ENCODE results near the gene MAP3K14. TPM values are rescaled to one million over a fixed set of nuclear protein-coding genes. Genes with fewer than 3 reads are reported as not detected.

Gene MAP3K14
- total RNA-seq, 1 experiment from 2014 or later: 16.4 TPM

DNA sequence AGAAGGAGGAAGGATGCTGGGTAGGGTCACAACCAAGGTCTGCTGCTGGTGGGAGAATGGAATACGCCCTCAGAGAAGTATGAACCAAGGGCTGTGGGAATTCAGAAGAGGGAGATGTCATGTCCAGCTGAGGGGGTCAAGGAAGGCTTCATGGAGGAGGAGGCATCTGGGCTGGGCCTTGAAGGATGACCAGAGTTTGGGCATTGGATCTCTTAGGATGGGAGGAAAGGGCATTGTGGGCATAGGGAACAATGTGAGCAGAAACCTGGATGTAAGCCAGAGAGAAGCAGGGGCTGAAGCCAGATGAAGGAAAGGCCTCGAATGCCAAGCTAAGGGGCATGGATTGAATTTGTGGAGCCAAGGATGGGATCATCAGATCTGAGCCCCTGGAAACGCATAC, 49.2 kb upstream of the MAP3K14 start (continued):
- TF ChIP-seq, protein P1, sequence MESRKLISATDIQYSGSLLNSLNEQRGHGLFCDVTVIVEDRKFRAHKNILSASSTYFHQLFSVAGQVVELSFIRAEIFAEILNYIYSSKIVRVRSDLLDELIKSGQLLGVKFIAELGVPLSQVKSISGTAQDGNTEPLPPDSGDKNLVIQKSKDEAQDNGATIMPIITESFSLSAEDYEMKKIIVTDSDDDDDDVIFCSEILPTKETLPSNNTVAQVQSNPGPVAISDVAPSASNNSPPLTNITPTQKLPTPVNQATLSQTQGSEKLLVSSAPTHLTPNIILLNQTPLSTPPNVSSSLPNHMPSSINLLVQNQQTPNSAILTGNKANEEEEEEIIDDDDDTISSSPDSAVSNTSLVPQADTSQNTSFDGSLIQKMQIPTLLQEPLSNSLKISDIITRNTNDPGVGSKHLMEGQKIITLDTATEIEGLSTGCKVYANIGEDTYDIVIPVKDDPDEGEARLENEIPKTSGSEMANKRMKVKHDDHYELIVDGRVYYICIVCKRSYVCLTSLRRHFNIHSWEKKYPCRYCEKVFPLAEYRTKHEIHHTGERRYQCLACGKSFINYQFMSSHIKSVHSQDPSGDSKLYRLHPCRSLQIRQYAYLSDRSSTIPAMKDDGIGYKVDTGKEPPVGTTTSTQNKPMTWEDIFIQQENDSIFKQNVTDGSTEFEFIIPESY (IDR thresholded peaks at IDR 0.05; ENCODE audit: extremely low read depth, insufficient replicate concordance, low read length): no peak
- TF ChIP-seq CEBPB (IDR thresholded peaks at IDR 0.05; ENCODE audit: low read depth) (no peak), ZNF274 (IDR thresholded peaks at IDR 0.05; ENCODE audit: low read depth, low read length) (no peak), POLR2AphosphoS5 (IDR thresholded peaks at IDR 0.05; ENCODE audit: low read depth, low read length) (no peak), SIN3A (IDR thresholded peaks at IDR 0.05; ENCODE audit: low read depth) (no peak)
- TF ChIP-seq, protein P2, sequence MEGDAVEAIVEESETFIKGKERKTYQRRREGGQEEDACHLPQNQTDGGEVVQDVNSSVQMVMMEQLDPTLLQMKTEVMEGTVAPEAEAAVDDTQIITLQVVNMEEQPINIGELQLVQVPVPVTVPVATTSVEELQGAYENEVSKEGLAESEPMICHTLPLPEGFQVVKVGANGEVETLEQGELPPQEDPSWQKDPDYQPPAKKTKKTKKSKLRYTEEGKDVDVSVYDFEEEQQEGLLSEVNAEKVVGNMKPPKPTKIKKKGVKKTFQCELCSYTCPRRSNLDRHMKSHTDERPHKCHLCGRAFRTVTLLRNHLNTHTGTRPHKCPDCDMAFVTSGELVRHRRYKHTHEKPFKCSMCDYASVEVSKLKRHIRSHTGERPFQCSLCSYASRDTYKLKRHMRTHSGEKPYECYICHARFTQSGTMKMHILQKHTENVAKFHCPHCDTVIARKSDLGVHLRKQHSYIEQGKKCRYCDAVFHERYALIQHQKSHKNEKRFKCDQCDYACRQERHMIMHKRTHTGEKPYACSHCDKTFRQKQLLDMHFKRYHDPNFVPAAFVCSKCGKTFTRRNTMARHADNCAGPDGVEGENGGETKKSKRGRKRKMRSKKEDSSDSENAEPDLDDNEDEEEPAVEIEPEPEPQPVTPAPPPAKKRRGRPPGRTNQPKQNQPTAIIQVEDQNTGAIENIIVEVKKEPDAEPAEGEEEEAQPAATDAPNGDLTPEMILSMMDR (IDR thresholded peaks at IDR 0.05 in 2 of 3, conservative IDR thresholded peaks at IDR 0.05 in 1 of 3; ENCODE audit: borderline replicate concordance in 1 of 3, insufficient read depth in 1 of 3, low read depth in 2 of 3, low read length in 2 of 3): no peak

DNA sequence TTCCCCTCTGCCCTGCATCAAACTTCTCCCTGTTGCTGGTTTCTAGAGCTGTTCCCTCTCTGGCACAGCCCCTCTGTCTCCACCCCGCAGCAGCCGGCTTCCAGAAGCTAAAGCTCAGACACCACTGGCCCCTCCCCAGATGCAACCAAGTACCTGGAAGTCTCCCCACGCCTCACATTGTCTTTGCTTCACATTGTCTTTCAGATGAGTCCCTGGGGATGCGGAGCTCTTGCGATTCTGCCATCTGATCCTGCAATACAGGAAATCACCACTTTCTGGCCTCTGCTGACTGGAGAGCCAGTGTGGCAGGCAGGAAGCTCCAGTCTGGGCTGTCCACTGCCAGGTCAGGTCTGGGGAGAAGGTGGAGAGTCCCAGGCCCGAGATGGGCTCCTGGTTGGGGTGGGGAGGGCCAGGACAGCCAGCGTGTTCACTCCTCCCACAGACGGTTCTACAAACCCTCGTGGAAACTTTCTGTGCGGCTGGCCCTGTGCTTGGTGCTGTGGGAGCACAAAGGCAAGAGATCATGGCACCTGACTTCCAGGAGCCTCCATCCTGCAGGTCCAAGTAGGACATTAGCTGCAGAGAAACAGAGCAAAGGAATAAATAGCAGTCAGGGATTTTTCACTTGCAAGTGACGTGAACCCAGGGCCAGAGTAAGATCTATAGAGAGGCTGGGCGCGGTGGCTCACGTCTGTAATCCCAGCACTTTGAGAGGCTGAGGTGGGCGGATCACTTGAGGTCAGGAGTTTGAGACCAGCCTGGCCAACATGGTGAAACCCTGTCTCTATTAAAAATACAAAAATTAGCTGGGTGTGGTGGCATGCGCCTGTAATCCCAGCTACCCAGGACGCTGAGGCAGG, 47.9 kb upstream of the MAP3K14 start:
- Histone ChIP-seq H3K9me3 (ENCODE audit: control insufficient read depth in 1 of 2, insufficient read depth in 1 of 2, low read depth in 1 of 2, low read length in 2 of 2) (no peaks in the 10 kb centered on the region), H2AFZ (ENCODE audit: low read depth, low read length, poor library complexity, severe bottlenecking) (no peak overlapping the region), H4K20me1 (ENCODE audit: insufficient read depth) (no peaks in the 10 kb centered on the region), H3K36me3 (ENCODE audit: control insufficient read depth in 1 of 2, insufficient read depth in 2 of 2, low read length in 2 of 2) (no peaks in the 10 kb centered on the region), H3K4me2 (ENCODE audit: low read length) (no peak overlapping the region), H3K27ac (ENCODE audit: low read depth, low read length) (no peak overlapping the region; the same call in 1 of the 2 replicates), H3K4me1 (ENCODE audit: control insufficient read depth in 1 of 2, insufficient read depth in 2 of 2, low read length in 2 of 2) (peaks cover 18 to 32% of the 10 kb centered on the region in 2 experiments), H3K79me2 (ENCODE audit: insufficient read depth, low read length) (no peaks in the 10 kb centered on the region), H3K9me2 (ENCODE audit: insufficient read depth) (no peaks in the 10 kb centered on the region), H3K4me3 (replicated peaks in 1 of 2; ENCODE audit: low read depth in 1 of 2, low read length in 2 of 2) (no peak overlapping the region), H3K9ac (ENCODE audit: low read length) (no peak overlapping the region), H3K27me3 (ENCODE audit: insufficient read depth, low read length) (no peaks in the 10 kb centered on the region)
- ChIA-PET CTCF (no interaction called here), RAD21 (ENCODE audit: low non-redundant PET in 1 of 2, low total read pairs in 2 of 2, uncharacterized antibody in 2 of 2, unreplicated experiment in 2 of 2) (no interaction called here), POLR2A (interaction anchor here (0.7 kb wide), 1 partner anchor 218 kb away, joined by 3 read pairs; no protein-coding TSS in a partner anchor)
- ATAC-seq (peak; percentile 63), DNase-seq (ENCODE audit: low read depth, low spot score) (no peak)
- intact Hi-C loops (cut with micrococcal nuclease): no loop called here
- TF ChIP-seq, protein P2 (IDR thresholded peaks at IDR 0.05 in 2 of 3, conservative IDR thresholded peaks at IDR 0.05 in 1 of 3; ENCODE audit: borderline replicate concordance in 1 of 3, insufficient read depth in 1 of 3, low read depth in 2 of 3, low read length in 2 of 3): peak in 1 of 3 experiments; percentile 8; a peak in 1 of 6 replicates
- no peak for TF ChIP-seq TCF7L2 (IDR thresholded peaks at IDR 0.05; ENCODE audit: borderline replicate concordance, extremely low read depth, insufficient read depth, insufficient read length)
- BruUV-seq (replicated peaks): no TSS peak

All from HCT116 (cell line).